ENCODE data around the gene ZCWPW2.

- TF ChIP-seq CTCF (IDR thresholded peaks at IDR 0.05; ENCODE audit: low read depth, low read length, missing input control) = no peak
- no peak for TF ChIP-seq FOXA2 (IDR thresholded peaks at IDR 0.05)
Observed at GRCh38 chr3:28347374-28348264, 902 bp upstream of the ZCWPW2 start.
